ENCODE measurements around the gene COQ5.

The COQ5 gene

GRCh38 chr12:120496413-120497340, 32.3 kb downstream of the COQ5 start (continued):
- TF ChIP-seq ZNF37A (tag by site-specific recombination; IDR thresholded peaks at IDR 0.05): no peak
- no peak for TF ChIP-seq ZNF133 (tag by site-specific recombination; IDR thresholded peaks at IDR 0.05)
- TF ChIP-seq ZNF513 (tag by site-specific recombination; IDR thresholded peaks at IDR 0.05): no peak; the same call in 1 of the 2 replicates
- no peak for TF ChIP-seq ZNF416 (tag by site-specific recombination; IDR thresholded peaks at IDR 0.05)
- no peak for TF ChIP-seq ZNF677 (tag by site-specific recombination; IDR thresholded peaks at IDR 0.05)
- TF ChIP-seq ZSCAN16 (tag by site-specific recombination; IDR thresholded peaks at IDR 0.05): no peak
- no peak for TF ChIP-seq ZNF138 (tag by site-specific recombination; IDR thresholded peaks at IDR 0.05; ENCODE audit: borderline replicate concordance)
- TF ChIP-seq BCL11B (tag by site-specific recombination; IDR thresholded peaks at IDR 0.05; ENCODE audit: low read depth): no peak
- TF ChIP-seq BCL6B (tag by site-specific recombination; IDR thresholded peaks at IDR 0.05): no peak
- TF ChIP-seq ZNF132 (tag by site-specific recombination; IDR thresholded peaks at IDR 0.05; ENCODE audit: borderline replicate concordance): no peak
- peak; percentile 30; the same call in 1 of the 2 replicates for TF ChIP-seq ZNF561 (tag by site-specific recombination; IDR thresholded peaks at IDR 0.05; ENCODE audit: borderline replicate concordance)
- no peak for TF ChIP-seq ZNF777 (tag by site-specific recombination; IDR thresholded peaks at IDR 0.05; ENCODE audit: borderline replicate concordance)
- TF ChIP-seq PRDM4 (tag by site-specific recombination; IDR thresholded peaks at IDR 0.05): 0 out of 2 replicates have a peak, but pooled peaks have one; percentile 9
- TF ChIP-seq ZBTB6 (tag by site-specific recombination; IDR thresholded peaks at IDR 0.05): 0 out of 2 replicates have a peak, but pooled peaks have one; percentile 40
- TF ChIP-seq ZNF302 (tag by site-specific recombination; IDR thresholded peaks at IDR 0.05; ENCODE audit: low read depth): no peak
- no peak for TF ChIP-seq ZNF843 (tag by site-specific recombination; IDR thresholded peaks at IDR 0.05)
- TF ChIP-seq ZNF280C (tag by site-specific recombination; IDR thresholded peaks at IDR 0.05): no peak
- no peak for TF ChIP-seq ZNF571 (tag by site-specific recombination; IDR thresholded peaks at IDR 0.05)
- TF ChIP-seq ZFP69B (tag by site-specific recombination; IDR thresholded peaks at IDR 0.05): no peak
- no peak for TF ChIP-seq SP7 (tag by site-specific recombination; IDR thresholded peaks at IDR 0.05)
- TF ChIP-seq ZBTB8A (tag by site-specific recombination; IDR thresholded peaks at IDR 0.05): no peak
- TF ChIP-seq ZBTB44 (tag by site-specific recombination; IDR thresholded peaks at IDR 0.05): no peak
- TF ChIP-seq ZNF449 (tag by site-specific recombination; IDR thresholded peaks at IDR 0.05): no peak
- TF ChIP-seq EGR2 (tag by site-specific recombination; IDR thresholded peaks at IDR 0.05; ENCODE audit: low read depth): peak; percentile 47
- peak; percentile 70 for TF ChIP-seq ZIC2 (tag by site-specific recombination; IDR thresholded peaks at IDR 0.05)
- no peak for TF ChIP-seq ZNF791 (tag by site-specific recombination; IDR thresholded peaks at IDR 0.05)
- TF ChIP-seq WT1 (tag by site-specific recombination; IDR thresholded peaks at IDR 0.05): no peak
- no peak for TF ChIP-seq ZNF155 (tag by site-specific recombination; IDR thresholded peaks at IDR 0.05)
